AG09319 (cell line): ENCODE data around the gene ITGAD.

Experiments
- DNase-seq: peaks from one replicate; pipeline ENCODE4 v3.0.0-alpha.2; 2010; ENCODE audit warnings: low read depth; ENCODE audit errors: extremely low read depth
- TF ChIP-seq, protein P1 (sequence below): IDR thresholded peaks from 2 replicates; pipeline ENCODE4 v1.5.1; 2011; ENCODE audit warnings: low read depth, mild to moderate bottlenecking, inconsistent platforms, low read length, moderate library complexity

The ITGAD gene

DNA sequence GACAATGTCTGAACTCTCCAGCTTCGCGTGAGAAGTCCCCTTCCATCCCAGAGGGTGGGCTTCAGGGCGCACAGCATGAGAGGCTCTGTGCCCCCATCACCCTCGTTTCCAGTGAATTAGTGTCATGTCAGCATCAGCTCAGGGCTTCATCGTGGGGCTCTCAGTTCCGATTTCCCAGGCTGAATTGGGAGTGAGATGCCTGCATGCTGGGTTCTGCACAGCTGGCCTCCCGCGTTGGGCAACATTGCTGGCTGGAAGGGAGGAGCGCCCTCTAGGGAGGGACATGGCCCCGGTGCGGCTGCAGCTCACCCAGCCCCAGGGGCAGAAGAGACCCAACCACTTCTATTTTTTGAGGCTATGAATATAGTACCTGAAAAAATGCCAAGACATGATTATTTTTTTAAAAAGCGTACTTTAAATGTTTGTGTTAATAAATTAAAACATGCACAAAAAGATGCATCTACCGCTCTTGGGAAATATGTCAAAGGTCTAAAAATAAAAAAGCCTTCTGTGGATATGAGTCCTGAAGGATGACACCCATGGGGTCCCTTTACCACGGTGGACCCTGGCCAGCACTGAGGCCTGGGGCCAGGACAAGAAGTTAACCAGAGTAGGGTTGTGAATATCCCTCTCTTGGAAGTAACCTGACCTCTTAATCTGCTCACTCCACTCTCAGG lies 10.5 kb upstream of the ITGAD start:
- DNase-seq, result no peak
- TF ChIP-seq, protein P1, sequence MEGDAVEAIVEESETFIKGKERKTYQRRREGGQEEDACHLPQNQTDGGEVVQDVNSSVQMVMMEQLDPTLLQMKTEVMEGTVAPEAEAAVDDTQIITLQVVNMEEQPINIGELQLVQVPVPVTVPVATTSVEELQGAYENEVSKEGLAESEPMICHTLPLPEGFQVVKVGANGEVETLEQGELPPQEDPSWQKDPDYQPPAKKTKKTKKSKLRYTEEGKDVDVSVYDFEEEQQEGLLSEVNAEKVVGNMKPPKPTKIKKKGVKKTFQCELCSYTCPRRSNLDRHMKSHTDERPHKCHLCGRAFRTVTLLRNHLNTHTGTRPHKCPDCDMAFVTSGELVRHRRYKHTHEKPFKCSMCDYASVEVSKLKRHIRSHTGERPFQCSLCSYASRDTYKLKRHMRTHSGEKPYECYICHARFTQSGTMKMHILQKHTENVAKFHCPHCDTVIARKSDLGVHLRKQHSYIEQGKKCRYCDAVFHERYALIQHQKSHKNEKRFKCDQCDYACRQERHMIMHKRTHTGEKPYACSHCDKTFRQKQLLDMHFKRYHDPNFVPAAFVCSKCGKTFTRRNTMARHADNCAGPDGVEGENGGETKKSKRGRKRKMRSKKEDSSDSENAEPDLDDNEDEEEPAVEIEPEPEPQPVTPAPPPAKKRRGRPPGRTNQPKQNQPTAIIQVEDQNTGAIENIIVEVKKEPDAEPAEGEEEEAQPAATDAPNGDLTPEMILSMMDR, result peak; percentile 70

DNA sequence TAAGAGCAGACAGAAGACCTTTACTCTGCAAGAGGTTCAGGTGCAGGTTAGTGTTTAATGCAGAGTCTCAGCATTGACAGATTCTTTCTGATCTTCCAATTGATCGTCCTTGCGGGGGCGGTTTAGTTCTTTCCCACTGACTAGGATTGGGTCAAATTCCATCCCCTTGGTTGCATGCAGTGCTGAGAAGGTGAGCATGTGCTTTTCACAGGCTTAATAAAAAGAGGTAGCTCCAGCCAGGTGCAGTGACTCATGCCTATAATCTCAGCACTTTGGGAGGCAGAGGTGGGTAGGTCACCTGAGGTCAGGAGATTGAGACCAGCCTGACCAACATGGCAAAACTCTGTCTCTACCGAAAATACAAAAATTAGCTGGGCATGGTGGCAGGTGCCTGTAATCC lies 7.5 kb upstream of the ITGAD start:
- no peak for DNase-seq
- TF ChIP-seq, protein P1, result no peak

DNA sequence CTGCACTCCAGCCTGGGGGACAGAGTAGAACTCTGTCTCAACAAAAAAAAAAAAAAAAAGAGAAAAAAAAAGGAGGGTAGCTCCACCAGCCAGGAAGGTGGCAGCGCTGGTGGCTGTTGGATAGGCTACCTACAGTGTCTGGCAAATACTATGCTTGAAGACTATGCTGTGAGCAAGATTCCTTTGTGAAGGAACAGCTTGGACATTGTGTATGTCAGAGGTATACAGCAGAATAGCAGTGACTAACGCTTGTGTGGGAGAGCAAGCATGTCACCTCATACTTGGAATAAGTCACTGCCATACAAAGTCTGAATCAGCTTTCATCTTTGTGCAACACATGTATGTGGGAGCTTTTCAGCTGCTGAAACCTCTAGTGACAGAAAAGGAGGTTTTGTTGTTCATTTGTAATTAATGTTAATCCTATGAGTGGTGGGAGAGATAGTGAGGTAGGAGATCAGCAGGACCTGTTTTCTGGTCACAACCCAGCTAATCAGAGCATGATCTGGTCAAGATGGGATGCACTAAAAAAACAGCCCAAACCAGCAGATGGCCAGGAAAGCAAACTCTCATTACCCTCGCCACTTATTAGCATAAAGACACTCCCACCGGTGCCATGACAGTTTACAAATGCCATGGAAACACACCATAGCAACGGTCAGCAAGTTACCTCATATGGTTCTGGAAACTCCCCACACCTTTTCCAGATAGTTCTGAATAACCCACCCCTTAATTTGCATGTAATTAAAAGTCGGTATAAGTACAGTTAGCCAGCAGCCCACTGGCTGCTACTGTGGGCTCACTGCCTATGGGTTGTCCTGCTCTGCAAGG lies 6.8 kb upstream of the ITGAD start:
- DNase-seq, result no peak
- TF ChIP-seq, protein P1, result no peak

DNA sequence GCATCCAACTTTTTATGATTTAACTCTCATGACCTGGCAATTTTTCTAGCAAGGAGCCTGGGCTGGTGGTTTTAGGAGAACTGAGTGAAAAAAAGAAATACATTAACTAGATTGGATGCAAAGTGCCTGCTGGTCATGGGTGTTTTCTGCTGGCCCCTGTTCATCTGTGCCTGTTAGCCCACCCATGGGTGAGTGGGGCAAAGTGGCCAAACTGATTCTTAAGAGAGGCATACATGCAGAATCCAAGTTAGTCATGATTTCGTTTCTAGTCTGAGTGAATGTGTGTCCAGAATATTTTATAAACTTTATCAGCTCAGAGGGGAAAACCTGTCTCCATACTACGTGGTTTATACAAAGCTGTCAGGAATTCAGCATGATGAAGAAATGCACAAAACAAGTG lies 4.6 kb upstream of the ITGAD start:
- DNase-seq, result no peak
- TF ChIP-seq, protein P1, result no peak

DNA sequence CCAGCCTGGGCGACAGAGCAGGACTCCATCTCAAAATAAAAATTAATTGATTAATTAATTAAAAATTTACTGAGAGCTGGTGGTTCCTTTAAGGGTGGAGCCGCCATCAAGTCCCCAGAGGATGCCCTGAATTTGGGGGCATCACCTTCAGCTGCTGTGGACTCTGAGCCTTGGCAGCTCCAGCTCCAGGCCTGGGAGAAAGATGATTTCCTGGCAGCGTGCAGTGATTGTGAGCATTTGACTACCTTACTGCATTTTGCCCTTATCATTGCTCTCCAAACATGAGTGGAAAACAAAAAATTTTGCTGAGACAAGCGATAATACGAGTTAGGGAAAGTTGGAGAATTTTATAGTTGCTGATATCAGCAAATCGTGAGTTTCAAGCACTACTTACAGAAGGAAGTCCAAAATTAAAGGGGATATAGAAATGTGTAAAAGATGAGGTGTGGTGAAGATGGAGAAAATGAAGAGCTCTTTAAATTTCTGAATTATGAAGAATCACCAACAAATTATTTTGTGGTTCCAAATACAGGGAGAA lies 2.6 kb upstream of the ITGAD start:
- DNase-seq, result no peak
- TF ChIP-seq, protein P1, result no peak

DNA sequence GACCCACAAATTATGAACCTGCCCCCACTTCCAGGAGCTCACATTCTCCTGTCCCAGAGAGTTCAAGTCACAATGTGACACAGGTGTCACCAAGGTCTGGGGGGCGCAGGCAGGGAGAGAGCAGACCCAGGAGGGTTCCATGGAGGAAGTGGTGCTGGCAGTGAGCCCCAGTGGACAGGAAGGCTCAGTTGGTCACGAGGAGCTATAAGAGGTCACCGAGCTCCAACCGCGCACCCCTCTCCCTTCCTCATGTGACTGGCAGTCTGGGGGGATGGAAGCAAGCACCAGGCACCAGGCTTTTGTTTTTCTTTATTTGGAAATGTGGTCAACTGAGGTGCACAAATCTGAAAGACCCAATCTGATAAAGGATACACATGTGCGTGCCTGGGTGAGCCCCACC lies 2.5 kb downstream of the ITGAD start:
- TF ChIP-seq, protein P1, result no peak
- no peak for DNase-seq

DNA sequence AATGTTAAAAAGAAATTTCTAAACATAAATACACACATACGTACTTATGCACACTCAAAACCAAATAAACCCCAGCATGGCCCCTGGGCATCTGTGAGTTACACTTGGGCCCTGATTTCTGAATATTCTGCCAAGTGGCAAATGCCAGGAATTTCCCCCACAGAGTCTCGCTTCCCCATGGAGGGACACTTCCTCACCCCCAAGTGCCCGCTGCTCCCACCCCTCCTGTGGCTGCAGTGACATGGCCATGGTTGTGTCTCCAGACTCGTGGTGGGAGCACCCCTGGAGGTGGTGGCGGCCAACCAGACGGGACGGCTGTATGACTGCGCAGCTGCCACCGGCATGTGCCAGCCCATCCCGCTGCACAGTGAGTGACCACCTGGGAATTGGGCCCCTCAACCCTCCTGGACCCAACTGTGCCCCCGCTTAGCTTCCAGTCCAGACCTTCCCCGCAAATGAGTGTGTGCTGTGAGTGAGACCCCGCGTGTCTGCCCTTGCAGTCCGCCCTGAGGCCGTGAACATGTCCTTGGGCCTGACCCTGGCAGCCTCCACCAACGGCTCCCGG lies 4.0 kb downstream of the ITGAD start:
- DNase-seq, result no peak
- TF ChIP-seq, protein P1, result no peak
